Stimulated activated CD4-positive, alpha-beta T cell treated with anti-CD3 and anti-CD28 coated beads, Interleukin-4, amount 100 ng/mL, for 48 hours (primary cell): Measurements from ENCODE around the gene ABLIM3.

ENCODE experiments used
- DNase-seq, 2 donors: peaks; one replicate each; pipeline ENCODE4 v3.0.0-alpha.2; 2020; ENCODE audit warnings: low read depth in 2 of 2

The ABLIM3 gene

DNA sequence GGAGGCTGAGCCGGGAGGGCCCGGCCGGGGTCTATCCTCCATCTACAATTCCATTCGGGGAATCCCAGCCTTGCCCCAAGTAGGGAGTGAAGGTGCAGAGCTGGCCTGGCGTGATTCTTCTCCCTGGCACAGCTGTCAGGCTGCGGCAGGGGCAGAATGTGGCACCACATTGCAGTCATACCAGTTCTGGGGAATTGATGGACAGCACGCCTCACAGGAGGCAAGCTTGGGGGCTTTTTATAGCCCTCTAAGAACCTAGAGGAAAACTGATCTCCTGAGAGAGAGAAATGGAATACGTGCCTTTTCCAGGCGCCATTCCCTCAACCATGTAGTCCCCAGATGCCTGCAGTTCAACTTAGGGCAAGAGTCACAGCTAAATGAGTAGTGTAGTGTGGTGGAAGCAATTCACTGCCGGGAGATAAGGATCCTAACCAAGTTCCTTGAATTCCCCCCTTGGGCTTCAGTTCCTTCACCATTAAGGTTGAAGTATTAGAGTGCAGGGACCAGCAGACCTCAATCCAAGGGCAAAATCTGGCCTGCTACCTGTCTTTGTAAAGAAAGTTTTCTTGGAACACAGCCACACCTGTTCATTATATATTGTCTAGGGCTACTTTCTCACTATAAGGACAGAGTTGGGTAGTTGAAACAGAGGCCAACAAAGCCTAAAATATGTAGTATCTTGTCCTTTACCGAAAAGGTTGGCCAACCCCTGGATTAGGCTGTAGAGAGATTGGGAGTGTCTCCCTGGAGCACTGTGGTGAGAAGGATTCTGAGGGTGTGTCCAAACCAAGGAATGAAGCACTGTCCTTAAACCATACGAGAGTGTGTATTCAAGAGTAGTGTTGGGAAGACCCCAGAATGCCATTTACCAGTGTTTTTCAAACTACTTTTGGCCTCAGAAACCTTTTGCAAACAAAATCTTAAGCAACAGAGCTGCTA, 141.0 kb downstream of the ABLIM3 start:
- DNase-seq: no peak

DNA sequence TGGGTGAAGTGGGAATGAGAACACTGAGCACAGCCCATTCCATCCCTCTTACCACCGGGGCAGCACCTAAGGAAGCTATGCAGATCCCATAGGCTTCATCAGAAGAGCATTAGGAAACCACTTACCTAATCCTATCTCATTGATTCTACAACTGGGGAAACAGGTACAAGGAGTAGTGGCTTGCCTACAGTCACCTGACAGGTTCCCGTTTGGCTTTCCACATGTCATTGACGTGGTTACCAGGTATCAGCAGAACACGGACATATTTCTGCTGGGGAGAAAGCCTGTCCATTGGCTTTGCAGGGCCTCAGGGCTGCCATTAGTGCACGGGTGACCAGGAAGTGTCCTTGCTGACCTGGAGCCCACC, 141.7 kb downstream of the ABLIM3 start:
- DNase-seq: no peak

DNA sequence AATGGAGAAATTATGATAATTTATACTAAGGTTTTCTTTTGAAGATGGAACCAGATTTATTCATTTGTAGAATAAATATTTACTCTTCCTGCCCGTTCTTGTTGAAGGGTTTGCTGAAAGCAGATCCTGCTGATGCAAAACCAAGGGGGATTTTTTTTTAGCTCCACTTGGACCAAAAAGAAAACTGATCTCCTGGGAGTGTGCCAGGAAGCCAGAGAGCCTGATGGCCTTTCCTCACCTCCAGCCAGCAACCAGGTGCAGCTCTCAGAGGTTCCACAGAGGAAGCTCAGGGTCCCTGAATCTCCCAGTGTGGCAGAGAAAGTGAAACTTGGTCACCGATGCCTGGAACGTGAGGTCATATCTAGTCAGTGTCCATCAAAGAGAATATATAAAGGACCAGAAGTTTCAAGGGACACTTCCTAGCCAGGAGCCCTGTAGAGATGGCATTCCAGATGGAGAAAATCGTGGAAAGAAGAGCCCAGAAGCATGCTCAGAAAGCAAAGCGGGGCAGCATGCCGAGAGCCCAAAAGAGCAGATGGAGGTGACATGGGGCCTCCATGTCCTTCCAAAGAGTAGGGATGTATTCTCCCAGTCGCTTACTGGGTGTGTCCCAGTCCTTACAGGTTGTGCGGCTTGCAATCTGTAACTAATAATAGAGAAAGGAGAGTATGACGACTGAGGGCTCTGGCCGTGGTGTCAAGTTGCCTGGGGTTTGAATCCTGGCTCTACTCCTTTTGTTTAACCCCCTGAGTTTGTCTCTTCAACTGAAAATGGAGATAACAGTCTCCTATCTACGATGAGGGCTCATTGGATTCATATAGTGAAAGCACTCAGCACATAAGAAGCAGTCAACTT, 142.6 kb downstream of the ABLIM3 start:
- DNase-seq: no peak

DNA sequence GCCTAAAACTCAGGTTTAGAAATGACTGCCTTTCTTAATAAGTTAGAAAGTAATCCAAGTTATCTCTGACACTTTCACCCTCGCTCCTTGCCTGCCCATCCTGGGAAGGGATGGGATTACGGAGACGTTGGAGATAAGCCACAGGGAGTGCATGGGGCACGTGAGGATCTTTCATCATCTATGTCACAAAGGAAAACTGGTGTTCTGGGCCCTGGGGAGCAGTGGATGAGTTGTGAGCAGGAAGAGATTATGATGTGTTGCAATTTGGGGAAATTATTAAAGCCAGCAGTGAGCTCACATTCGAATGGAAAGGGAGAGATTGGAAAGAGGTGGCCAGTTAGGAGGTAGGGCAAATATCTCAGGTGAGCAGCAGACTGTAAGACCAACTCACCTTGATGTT, 143.2 kb downstream of the ABLIM3 start:
- DNase-seq: no peak

DNA sequence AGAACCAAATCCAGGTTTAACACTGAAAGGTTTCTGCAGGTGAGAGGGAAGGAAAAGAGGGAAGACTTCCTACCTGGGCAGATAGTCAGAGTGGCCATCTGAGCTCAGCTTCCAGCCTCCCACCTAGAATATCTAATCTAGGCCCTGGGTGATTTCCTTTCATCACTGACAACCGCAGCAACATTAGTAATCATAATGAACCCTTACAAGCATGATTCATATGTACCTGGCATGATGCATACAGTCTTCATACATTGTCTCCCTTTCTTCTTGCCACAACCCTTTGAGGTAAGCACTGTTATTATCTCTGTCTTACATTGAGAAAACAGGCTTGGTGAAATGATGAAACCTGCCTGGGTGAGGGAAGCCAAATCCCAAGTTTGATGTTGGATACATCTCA, 143.9 kb downstream of the ABLIM3 start:
- DNase-seq: no peak

DNA sequence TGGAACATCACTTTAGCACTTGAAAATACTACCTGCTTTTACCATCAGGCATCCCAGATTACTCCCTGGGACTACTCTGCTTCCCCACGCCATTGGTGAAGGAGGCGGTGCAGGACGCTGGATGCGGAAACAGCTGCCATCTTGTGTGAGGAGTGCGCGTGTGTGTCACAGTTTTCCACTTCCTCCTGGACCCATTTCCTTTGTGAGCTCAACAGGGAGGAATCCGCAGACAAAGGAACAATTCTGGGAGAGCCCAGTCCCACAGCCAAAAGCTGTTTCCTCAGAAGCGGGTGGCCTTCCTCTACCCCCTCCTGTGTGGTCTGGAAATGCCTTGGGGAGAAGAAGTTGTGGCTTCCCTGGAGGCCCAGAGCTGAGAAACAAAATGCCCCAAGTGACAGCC, 147.1 kb downstream of the ABLIM3 start:
- no peak for DNase-seq

DNA sequence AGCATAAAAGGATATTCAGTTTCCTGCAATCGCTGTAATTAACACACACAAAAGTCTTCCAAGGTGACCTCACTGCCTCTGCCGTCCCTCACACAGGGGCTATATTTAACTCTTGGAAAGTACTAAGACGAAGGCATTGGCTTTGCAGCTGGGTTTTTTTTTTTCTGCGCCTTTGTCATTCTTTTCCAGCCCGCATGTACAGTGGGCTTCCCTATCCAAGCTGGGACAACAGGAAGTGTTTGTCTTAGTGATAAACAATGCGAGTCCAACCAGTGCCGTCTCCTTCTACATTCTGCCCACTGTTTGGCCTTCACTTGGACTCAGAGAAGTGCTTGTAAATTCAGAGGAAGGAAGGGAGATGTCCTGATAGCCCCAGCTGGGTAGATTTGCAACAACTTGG, 148.0 kb downstream of the ABLIM3 start:
- DNase-seq: no peak

DNA sequence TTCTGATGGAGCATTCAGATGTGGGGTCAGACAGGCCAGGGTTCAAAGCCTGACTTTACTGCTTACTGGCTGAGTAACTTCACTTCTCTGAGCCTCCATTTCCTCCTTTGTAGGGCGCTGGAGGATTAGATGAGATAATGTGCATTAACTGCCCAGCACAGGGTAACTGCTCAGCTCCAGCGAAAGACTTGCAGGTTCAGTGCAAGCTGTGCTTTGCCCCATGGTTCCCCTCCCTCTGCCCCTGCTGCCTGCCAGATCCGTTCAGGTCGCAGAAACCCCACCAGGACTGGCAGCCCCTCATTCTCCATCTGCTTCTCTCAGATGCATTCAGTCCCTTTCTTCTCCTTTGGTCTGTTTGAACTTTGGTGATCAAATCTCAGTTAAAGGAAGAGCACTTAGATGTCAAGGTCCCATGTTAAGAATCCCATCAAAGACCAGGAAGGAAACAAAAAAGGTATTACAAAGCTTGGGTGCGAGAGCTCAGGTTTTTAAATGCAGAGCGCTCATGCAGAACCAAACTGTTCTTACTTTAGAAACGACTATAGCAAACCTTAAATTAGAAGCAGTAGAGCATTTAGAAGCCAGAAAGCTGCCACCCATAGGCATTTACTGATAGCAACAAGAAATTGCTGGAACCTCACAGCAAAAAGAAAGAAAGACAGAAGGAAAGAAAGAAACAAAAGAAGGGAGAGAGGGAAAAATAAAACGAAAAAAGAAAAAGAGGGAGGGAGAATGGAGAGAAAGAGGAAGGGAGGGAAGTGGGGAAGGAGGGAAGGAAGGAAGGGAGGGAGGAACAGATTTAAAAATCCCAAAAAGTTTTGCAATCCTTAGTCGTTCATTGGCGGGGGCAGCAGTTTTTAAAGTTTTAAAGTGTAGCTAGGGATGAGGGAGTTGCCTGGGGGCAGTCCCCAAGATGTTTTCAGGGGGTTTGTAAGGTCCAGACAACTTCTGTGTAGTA, 153.9 kb downstream of the ABLIM3 start:
- no peak for DNase-seq

DNA sequence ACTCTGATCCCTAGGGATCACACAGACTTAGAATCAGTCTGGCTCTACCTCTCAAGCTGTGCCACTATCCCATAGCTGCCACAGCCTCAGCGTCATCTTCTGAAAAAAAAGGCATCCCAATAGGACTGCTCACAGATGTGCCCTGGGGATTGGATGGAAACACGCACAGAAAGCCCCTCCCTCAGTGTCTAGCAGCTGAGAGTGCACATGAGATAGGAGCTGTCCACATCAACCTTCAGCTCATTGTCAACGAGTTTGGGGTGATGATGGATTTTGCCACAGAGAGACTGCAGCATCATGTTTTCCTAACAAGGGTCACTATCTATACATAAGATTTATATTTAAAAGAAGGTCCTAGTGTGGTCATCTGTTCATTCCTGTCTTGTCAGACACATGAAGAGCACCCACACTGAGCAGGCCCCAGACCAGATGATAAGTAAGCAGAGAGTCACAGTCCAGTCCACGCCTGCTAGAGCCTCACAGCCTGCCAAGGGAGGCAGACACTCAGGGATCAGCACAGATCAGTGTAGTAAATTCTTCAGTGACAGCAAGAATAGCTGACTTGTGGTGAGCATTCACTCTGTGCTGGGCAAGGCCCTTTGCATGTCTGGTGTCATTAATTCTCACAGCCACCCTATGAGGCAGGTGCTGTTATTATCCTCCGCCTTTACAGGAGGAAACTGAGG, 156.2 kb downstream of the ABLIM3 start:
- DNase-seq: no peak

DNA sequence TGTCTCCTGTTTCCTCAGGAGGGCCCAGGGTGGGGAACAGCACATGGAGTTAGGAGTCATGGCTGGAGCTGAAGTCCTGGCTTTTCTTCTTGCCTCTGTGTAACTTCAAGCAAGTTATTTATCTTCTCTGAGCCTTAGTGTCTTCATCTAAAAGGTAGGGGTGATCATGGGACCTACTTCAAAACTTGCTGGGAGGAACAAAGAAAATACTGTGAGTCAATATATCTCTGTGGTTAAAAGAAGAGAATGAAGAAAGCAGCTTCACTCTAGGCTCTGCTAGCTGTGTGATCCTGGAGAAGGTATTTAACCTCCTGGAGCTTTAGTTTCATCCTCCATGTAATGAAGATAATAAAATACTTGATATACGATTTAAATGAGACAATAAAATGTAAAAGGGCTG, 156.9 kb downstream of the ABLIM3 start:
- no peak for DNase-seq

DNA sequence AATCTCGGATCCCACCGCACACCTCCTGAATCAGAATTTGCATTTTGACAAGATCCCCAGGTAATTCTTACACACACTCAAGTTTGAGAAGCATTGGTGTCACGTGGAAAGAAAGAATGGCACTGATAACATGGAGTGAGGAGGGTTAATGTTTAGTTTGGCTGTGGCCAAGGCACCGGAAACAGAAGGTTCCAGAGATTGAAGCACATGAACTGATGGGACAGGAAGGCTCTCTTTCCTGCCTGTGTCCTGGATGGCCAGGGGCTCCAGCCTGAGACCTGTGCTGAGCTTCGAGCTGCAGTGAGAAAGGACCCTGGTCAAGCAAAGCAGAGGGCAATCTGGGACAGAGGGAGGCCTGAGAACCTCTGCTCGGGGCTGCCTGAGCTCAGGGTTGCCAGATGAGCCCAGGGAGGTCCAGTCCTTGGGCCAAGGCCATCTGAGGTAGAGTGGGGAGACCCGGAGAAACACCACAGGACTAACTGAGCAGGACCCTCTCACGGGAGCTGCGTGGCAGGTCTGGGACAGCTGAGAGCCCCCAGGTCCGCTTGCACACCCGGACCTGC, 157.6 kb downstream of the ABLIM3 start:
- DNase-seq: no peak

DNA sequence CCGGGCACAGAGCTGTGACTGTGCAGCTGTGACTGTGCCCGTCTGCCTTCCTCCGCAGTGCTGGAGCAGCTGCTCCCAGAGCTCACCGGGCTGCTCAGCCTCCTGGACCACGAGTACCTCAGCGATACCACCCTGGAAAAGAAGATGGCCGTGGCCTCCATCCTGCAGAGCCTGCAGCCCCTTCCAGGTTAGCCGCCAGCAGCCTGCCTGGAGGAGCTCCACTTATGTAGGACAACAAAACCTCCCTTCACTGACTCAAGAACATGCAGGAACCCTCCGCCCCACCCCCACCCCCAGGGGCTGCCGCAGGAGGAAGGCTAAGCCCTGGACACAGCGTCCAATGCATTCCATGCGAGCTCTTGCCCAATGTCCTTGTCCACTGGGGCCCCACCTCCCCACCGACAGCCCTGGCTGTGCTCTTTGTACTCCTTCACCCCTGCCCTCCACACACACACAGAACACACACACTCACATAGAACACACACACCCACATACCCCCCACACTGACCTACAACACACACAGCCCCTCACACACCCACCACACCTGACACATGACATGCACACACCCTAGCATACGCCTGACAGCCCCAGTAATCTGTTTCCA, 158.3 kb downstream of the ABLIM3 start:
- no peak for DNase-seq

DNA sequence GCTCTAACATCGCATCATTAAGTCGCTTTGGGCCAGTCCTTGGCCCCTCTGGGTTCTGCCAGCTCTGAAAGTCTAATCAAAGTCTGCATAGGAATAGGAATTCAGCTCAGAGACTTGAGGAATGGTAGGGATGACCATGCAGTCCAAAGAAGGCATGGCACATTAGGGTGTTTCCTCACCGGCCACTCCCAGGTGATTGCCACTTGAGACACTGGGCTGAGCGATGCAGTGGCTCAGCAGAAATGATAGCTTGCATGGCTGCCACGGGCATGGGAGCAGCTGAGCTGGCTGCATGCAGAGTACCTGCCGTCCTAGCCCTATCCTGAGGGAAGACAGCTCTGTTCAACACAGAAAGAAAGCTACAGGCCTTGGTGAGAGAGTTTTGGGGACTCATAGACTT, 159.1 kb downstream of the ABLIM3 start:
- DNase-seq: no peak

DNA sequence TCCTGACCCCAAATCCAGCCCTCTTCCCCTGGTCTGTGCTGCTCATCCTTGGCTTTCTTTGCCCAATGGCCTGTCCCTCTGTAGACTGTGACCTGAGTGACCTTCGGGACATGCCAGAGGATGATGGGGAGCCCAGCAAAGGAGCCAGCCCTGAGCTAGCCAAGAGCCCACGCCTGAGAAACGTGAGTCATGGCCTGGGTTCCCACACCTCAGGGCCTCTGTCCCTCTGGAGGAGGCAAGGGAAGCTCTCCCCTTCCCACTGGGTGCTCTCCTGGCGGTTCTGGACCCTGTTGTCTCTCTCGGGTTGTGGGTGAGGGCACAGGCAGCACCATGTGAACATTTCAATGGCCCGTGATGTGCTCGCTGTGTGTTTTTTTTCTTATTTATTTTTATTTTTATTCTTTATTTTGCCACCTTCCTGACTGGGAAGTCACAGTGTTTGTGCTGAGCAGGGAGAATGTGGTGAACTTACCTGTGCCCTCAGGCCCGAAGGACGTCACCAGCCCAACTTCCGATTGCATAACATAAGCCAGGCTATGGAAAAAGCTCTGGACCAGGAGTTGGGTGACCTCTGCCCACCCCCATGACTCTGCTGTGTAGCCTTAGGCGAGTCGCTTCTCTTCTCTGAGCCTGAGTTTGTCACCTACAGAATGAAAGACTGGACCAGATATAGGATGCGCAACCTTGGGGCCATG, 159.9 kb downstream of the ABLIM3 start:
- DNase-seq: no peak

DNA sequence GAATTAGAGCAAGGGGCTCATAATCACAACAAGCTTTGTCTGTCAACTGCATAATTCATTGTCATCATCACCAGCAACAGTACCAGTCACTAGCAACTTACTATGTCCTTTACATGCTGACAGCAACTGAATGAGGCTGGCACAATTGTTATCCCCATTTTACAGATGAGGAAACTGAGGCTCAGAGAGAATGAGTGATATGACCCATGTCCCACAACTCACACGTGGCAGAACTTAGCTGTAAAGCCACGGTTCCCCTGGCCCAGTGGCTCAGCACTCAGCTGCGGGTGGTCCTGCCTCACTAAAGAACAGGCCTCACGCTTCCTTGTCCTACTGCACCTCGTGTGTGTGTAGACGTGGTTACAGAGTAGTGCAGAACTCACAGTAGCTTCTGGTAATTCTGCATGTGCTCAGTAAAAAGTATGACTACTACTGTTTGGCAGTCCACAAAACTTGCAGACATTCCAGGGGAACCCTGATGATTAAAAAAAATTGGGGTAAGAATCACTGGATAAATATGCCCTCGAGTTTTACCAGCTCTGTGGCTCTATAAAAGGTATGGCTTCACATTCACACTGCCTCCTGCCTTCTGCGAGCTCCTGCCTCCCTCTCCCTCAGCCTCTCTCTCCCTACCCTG, 160.6 kb downstream of the ABLIM3 start:
- no peak for DNase-seq

DNA sequence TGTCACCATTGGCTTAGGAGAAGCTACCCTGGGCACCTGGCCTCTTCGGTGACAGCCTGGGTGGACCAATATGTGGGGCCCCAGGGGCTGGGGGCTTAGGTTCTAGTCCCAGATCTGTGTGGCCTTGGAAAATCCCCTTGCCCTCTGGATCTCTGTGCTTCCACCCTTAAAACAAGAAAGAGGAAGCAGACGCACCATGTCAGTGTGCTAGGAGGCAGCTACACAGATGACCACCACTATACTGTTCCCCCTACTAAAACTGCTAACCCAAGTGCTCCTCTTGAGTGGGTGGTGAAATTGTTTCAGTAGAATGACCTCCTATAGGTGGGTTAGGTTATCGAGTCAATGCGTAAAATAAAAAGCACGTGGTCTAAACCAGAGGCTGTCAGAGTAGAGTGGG, 161.3 kb downstream of the ABLIM3 start:
- DNase-seq: no peak

DNA sequence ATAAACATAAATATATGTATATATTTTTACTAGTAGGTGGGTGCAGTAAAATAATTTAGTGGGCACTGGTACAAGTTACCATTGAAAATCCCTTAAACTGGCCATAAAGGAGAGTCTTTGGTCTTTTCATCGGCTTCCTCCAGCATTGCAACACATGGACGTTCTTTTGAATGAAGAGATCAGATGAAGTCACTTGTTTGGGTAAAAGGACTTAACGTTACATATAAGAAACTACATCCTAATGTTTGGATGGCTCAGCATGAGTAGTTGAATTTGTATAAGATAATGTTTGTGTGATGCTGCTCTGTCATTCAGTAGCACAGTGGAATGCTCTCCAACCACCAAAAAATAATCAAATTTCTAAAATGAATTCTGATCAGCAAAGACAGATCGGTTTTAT, 161.9 kb downstream of the ABLIM3 start:
- no peak for DNase-seq

DNA sequence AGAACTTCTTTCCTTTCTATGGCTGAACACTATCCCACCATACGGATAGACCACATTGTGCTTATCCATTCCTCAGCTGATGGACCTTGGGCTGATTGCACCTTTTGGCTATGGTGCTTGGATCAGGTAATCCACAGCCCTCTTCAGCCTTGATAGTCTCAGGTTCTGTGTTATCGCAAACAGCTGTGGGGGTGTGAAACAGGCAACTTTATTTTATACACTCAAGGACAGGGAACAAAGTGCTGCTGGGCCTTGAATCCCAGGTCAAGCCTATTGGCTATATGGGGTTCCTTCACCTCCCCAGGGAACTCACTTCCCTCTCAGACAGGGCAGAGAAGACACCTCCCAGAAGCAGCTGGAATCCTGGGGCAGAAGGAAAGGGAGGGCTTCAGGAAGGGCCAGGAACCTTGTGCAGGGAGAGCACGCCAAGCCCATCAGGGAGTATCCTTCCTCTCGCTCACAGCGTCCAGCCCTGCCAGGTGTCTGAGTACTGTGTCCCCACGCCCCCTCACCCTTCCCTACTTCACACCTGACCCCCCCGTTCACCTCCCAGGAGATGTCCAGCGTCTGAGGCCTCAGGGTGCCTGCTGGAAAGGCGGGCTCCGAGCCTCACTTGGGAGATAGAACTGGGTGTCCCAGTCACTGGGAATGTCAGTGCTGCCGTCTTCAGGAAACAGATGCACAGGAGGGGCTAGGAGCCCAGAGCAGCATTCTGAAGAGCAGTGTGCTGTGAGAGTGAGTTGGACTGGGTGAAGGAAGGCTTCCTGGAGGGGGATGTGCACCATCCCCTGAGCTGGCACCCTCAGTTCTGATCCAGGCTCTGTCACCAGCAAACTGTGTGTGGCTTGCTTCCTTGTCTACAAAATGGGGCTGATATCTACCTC, 163.1 kb downstream of the ABLIM3 start:
- no peak for DNase-seq
